T-helper 1 cell (primary cell): ENCODE data around the gene DCLRE1C.
"Not testable (repeated sequence)": the region's sequence is repeated elsewhere in the genome, so short reads cannot be mapped to it uniquely, and the experiment has no call there.

Experiments
- DNase-seq, 5 donors: peaks; one replicate each; pipeline ENCODE4 v3.0.0-alpha.2; 2012 to 2020

Gene DCLRE1C

GRCh38 chr10:14879124-14879927 is 74.6 kb downstream of the DCLRE1C start:
- peak; percentile 11 to 23 (median 19) for DNase-seq

GRCh38 chr10:14878266-14879123 is 75.4 kb downstream of the DCLRE1C start, which contains the start of gene SUV39H2:
Gene SUV39H2, plus strand, starts transcription at chr10:14878866. Its CDS starts 23 bp downstream, at chr10:14878889.
- DNase-seq = peak; percentile 79 to 96 (median 85)

GRCh38 chr10:14876764-14877163 is 77.1 kb downstream of the DCLRE1C start:
- DNase-seq = no peak

GRCh38 chr10:14875941-14876340 is 78.0 kb downstream of the DCLRE1C start:
- no peak for DNase-seq

GRCh38 chr10:14873090-14873760 is 80.7 kb downstream of the DCLRE1C start:
- DNase-seq = no peak

- DNase-seq = not testable (repeated sequence)
Measured at GRCh38 chr10:14864871-14865270, 89.0 kb downstream of the DCLRE1C start.

- DNase-seq = not testable (repeated sequence)
Measured at GRCh38 chr10:14864466-14864865, 89.4 kb downstream of the DCLRE1C start.

GRCh38 chr10:14860791-14861190 is 93.1 kb downstream of the DCLRE1C start:
- DNase-seq = no peak

GRCh38 chr10:14859775-14860174 is 94.1 kb downstream of the DCLRE1C start:
- DNase-seq = no peak

- DNase-seq = no peak
Measured at GRCh38 chr10:14859043-14859442, 94.9 kb downstream of the DCLRE1C start.

- DNase-seq = no peak
Measured at GRCh38 chr10:14858338-14858960, 95.4 kb downstream of the DCLRE1C start.

- DNase-seq = no peak
Measured at GRCh38 chr10:14855453-14855852, 98.4 kb downstream of the DCLRE1C start.

- no peak for DNase-seq
Measured at GRCh38 chr10:14852236-14852635, 101.7 kb downstream of the DCLRE1C start.
